H54 (cell line): ENCODE data around the gene MCOLN2.
A peak's percentile ranks its signal among the peaks of the same experiment; 100 is the strongest.
"Not testable (repeated sequence)": the region's sequence is repeated elsewhere in the genome, so short reads cannot be mapped to it uniquely, and the experiment has no call there.

Source experiments
- DNase-seq: peaks from one replicate; pipeline ENCODE4 v3.0.0; 2011; ENCODE audit warnings: low spot score, mixed read lengths; ENCODE audit not compliant: insufficient read length
- FAIRE-seq: peaks from 3 replicates; lab custom pipeline; 2011; peaks lifted over from hg19 to GRCh38; lab: Jason Lieb, UNC
- POLR2A ChIP-seq: IDR thresholded peaks from 2 replicates; pipeline ENCODE4 v1.6.1; 2011; ENCODE audit warnings: low read depth, mild to moderate bottlenecking, low read length

The MCOLN2 gene

DNA sequence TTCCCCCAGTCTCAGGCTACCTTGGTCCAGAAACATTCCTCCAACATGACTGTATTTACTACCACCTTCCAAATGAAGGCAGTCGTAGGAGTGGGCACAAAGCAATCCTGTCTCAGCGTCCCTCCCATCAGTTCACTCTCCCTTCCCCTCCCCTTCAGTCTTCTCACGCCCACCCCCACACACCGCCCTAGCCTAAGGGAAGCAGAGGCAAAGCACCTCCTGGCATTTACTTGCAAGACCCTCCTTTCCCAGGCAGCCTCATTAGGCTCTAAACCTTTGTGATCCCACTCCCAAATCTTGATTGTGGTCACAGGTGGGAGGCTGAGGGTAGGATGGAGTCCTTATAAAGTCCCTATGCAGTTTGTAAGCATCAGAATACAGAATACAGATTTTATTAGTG lies 80.0 kb downstream of the MCOLN2 start:
- FAIRE-seq: no peak
- no peak for DNase-seq
- no peak for TF ChIP-seq POLR2A

DNA sequence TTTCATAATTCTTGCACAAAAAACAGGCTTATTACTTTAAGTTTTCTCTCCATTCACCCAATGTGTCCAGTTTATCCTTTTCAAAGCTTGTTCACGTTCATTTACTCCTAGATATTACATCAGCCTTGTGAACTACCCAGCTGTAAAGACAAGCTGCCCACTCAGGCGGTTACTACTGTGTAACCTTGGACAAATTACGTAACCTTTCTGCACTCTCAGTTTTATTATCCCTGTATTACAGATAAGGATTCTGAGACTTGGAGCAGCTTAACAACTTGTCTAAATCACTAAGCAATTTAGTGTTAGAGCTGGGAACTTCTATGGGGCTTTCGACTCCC lies 83.4 kb downstream of the MCOLN2 start:
- TF ChIP-seq POLR2A: no peak
- FAIRE-seq (no peak), DNase-seq (no peak)

DNA sequence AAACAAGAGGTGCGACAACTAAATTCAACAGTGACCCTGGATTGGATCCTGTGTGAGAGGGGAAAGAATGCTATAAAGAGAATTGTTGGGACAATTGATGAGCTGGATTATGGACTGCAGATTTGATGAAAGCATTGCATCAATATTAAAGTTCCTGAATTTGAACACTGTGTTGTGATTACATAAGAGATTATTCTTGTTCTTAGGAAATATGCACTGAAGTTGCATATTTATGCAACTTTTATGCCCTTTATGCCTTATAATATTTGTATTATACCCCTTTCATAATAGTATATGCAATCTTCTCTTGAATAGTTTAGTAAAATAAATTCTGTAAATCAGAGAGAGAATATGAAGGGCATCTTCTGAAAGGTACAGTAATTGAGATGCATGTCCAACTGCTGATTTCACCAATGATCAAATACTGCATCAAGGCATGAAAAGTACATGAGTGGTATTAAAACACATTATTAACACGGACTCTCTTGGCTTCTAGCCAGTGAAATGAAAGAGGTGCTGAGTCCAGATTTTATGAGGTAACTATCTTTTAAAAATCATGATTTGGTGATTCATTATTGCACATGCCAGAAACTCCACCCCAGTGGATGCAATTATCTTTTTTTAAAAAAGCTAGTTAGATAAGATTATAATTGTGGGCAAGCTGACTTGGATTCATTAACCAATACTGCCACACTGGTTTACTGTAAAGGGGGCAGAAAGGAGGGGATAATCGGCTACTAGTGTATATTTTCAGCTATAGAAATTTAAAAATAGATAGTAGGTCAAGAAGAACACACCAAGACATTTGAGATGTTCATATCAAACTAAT lies 84.0 kb downstream of the MCOLN2 start:
- DNase-seq (no peak), FAIRE-seq (no peak)

DNA sequence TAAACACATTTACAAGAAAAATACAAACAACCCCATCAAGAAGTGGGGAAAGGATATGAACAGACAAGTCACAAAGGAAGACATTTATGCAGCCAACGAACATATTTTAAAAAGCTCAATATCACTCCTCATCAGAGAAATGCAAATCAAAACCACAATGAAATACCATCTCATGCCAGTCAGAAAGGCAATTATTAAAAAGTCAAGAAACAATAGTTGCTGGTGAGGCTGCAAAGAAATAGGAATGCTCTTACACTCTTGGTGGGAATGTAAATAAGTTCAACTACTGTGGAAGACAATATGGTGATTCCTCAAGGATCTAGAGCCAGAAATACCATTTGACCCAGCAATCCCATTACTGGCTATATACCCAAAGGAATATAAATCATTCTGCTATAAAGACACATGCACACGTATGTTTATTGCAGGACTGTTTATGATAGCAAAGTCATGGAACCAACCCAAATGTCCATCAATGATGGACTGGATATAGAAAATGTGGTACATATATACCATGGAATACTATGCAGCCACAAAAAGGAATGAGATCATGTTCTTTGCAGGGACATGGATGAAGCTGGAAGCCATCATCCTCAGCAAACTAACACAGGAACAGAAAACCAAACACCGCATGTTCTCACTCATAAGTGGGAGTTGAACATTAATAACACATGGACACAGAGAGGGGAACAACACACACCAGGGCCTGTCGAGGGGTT lies 88.0 kb downstream of the MCOLN2 start:
- FAIRE-seq, DNase-seq: not testable (repeated sequence)

More for the DNA sequence above, 84.0 kb downstream of the MCOLN2 start:
- no peak for TF ChIP-seq POLR2A

DNA sequence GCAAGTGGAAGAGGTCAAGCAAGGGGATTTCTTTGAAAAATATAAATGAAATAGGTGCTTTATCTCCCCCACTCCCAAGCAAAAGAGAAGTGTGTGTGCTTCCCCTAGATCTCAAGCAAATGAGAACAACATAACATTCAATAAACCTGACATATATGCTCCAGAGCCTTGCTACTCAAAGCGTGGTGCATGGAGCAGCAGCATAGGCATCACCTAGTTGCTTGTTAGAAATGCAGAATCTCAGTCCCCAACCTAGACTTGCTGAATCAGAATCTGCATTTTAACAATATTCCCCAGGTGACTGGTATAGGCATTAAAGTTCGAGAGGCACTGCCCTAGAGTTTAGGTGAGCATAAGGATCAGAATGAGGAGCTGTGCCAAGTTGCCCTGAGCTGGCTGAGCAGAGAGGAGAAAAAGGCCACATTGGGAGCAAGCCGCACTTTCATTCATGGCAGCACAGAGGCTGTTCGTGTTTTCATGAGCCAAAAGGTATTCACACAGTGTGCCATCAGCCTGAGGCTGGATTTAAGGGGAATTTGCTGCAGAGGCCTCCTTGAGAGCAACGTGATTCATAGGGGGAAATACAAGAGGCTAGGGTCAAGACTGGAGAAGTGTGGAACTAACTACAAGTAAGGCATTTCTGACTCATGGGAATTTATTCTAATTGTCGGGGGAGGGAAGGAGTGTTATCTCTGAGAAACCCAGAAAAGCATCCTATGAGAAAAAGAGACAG lies 89.7 kb downstream of the MCOLN2 start:
- no peak for TF ChIP-seq POLR2A
- DNase-seq (no peak), FAIRE-seq (peak; percentile 75)

DNA sequence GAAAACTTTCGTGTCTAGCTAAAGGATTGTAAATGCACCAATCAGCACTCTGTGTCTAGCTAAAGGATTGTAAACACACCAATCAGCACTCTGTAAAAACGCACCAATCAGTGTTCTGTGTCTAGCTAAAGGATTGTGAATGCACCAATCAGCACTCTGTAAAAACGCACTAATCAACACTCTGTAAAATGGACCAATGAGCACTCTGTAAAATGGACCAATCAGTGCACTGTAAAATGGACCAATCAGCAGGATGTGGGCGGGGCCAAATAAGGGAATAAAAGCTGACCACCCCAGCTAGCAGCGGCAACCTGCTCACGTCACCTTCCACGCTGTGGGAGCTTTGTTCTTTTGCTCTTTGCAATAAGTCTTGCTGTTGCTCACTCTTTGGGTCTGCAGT lies 94.2 kb downstream of the MCOLN2 start:
- FAIRE-seq, DNase-seq: not testable (repeated sequence)

DNA sequence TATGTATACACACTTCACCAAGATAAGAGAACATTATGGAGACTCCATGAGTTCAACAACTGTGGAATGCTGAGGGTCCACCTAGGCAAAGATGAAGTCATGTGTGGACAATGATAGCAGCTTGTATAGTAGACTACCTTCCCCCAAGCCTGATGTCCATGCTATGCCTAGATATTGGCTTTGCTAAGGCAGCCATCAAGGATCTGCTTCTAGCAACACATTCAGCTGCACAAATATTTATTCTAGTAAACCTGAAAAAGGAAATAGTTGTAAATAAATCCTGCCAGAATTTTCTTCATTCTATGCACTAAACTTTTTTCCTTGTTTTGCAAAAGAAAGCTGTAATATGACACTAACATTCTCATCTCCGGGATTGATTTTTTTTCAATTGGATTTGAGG lies 96.9 kb downstream of the MCOLN2 start:
- FAIRE-seq (no peak), DNase-seq (no peak)
- no peak for TF ChIP-seq POLR2A

DNA sequence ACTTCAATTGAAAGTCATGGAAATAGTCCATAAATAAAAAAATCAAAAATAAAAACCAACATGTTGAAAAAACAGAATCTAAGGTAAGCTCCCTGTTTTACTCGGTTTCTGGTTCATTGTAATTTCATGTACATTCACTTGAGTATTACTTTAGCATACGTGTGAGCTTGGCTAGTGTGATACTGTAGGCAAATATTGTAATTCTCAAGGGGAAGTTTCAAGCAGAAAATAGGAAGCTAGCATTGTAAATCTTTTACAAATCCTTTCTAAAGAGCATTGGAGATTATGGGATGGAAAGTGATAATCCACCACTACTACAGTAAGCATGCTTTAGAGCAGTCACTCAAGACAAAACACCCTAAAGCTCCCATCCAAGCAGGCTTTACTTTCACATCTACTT lies 100.6 kb downstream of the MCOLN2 start:
- no peak for FAIRE-seq
- DNase-seq: no peak
- TF ChIP-seq POLR2A: no peak

DNA sequence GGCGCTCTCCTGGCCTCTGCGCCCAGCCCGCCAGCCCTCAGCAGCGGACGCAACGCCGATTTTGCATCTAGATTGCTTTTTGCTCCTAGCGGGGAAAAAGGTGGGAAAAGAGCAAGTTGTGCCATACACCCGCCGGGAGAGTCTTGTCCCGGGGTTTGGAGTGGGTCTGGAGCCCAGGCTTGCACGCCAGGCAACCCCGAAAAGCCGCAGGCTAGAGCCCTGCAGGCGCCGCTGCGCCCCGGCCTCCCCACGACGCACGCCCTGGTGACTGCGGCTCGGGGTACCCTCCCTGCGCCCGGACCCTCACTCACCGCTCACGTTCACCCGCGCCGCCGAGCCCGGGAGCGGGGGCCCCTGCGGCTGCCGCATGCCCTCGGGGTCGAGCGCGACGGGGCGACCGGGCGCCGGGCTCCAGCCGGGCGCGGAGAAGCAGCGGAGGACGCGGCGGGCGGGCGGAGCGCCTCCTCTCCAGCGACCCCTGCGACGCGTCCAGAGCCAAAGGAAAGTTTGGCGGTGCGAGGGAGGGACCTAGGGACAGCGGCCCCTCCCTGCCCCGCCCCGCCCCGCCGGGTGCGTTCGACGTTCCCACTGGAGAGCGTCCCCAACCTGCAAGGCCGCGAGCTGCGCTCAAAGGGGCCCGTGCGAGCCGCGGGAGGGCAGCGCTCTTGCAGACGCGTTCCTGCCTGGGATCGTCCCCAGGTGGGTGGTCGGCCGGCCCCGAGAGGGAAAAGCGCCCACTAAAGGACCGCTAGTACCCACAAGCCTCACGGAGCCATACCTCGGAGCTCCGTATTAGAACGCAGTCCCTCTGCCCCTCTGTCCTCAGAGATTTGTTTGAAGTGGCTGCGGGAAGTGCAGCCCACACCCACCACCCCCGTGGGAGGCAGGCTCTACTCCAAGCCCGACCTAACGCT lies 104.0 kb downstream of the MCOLN2 start, which contains the start of gene LPAR3:
Gene LPAR3, minus strand, starts transcription at position 502 of the 914 bp plus-strand sequence. CDS start 27,086 bp downstream, outside the sequence.
- TF ChIP-seq POLR2A: no peak
- DNase-seq: no peak
- FAIRE-seq: no peak

DNA sequence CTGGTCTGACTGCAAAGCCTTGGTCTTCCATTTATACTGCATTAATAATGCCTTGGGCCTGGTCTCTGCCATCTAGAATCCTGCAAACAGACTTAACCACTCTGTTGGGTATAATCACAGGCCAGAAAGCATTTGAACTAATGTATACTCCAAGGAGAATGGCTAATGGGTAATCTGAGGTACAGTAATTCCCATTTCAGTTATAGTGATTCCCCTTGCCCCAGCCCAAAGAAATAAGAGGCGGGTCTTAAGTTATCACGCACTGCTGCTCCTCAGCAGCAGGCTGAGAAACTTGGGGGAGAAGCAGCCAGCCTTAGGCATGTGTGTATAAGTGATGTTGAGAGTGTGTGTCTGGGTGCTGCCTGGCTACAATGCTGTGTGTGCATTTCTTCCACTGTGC lies 106.3 kb downstream of the MCOLN2 start:
- no peak for TF ChIP-seq POLR2A
- no peak for DNase-seq
- FAIRE-seq: no peak

DNA sequence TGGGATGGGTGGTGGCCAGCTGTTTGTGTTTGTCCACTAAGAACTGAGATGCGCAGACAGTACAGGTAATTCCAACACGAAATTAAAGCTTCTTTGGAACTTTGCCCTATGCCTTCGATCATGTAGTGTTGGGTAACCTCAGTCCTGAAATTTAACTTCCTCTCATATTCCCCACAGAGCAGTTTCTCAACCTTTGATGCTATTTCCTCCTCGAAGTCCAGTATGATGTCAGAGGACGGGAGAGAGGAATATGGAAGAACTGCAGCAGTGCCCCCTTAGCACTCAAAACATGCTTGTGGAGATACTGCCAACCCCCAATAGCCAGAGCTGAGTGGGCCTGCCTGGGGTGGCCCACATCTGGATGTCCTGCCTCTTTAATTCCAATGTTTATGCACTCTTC lies 107.5 kb downstream of the MCOLN2 start:
- FAIRE-seq (no peak), DNase-seq (no peak)
- TF ChIP-seq POLR2A: no peak

DNA sequence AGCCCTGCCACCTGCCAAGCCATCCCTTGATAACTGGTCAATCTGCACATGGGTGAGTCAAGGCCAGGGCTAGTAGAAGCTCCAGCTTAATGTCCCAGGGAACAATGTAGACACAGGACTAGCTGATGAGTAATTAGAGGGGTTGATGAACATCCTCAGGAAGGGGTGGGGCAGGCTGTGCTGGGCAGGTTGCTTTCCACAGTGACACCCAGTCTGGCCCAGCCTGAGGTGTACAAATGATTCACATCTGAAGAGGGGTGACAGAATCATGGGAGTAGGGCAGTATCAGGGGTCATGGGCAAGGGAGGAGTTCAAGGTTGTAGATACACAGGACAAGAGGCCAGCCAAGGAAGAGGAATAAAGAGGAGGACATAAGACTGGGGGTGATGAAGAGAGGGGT lies 108.2 kb downstream of the MCOLN2 start:
- TF ChIP-seq POLR2A: no peak
- DNase-seq: peak; percentile 29
- no peak for FAIRE-seq

DNA sequence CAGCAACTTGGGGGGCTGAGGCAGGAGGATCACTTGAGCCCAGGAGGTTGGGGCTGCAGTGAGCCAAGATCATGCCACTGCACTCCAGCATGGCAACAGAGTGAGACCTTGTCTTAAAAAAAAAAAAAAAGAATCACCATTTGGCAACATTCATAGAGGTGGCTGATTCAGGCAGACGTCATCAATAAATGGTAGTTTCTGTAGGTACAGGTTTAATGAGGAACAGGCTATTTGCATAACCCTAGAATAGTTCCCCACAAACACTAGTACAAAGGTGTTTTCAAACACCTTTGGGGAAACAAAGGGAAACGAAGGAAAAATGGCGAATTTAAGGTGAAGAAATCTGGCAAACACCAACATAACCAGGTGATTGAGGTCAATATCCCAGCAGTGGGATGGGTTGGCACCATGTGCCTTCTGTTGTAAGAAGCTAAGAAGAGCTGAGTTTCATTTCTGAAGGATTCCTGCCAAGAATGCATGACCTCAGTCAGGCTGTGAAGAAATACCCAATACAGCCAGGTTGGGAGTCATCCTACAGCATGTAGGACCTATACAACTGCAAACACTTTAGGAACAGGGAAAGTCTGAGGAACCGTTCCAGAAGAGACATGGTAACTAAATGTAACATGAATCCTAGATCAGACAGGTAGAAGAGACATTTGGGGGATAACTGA lies 109.5 kb downstream of the MCOLN2 start:
- FAIRE-seq: no peak
- no peak for DNase-seq
- no peak for TF ChIP-seq POLR2A
